Measurements from ENCODE around the gene DPAGT1.

DNA sequence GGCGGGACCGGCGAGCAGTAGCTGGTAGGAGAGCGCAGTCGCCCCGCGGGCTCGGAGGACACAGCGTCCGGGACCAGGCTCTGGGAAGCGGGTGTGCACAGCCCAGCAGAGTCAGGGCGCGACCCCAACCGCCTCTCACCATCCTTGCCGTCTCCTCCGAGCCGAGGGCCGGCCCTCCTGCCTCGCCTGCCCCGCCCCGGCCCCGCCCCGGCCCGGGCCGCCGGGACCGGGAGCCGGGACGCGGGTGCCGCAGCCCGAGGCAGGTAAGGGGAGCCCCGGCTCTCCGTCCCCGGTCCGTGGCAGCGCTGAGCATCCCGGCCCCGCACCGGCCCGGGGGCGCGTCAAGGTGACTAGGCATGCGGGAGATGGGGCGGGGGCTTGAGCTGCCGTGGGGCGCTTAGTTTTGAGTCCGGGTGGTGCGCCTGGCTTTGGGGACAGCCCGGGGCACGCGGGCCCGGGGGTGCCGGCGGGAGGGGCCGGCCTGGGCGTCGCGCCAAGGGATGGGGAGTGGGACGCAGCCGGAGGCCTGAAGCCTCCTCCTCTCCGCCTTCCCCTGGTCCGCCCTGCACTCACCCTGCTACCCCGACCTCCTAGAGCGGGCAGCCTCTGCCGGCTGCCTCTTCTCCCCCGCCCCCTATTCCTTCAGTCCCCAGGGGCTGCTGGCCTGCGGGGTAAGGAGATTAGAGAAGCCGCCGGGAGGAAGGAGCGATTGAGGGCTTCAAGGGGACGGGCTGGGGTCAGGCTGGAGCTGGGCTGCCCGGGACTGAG, 47.5 kb upstream of the DPAGT1 start, which contains the start of gene ABCG4:
- TF ChIP-seq, protein P1, sequence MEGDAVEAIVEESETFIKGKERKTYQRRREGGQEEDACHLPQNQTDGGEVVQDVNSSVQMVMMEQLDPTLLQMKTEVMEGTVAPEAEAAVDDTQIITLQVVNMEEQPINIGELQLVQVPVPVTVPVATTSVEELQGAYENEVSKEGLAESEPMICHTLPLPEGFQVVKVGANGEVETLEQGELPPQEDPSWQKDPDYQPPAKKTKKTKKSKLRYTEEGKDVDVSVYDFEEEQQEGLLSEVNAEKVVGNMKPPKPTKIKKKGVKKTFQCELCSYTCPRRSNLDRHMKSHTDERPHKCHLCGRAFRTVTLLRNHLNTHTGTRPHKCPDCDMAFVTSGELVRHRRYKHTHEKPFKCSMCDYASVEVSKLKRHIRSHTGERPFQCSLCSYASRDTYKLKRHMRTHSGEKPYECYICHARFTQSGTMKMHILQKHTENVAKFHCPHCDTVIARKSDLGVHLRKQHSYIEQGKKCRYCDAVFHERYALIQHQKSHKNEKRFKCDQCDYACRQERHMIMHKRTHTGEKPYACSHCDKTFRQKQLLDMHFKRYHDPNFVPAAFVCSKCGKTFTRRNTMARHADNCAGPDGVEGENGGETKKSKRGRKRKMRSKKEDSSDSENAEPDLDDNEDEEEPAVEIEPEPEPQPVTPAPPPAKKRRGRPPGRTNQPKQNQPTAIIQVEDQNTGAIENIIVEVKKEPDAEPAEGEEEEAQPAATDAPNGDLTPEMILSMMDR (IDR thresholded peaks at IDR 0.05) = no peak
- no peak for TF ChIP-seq POLR2A (IDR thresholded peaks at IDR 0.05)
